Spleen (tissue), 7 donors: ENCODE measurements around the gene NFE2.
A peak's percentile ranks its signal among the peaks of the same experiment; 100 is the strongest.

Source experiments
- CTCF ChIP-seq, 11 experiments: fragments of 200-600 bp in 7 of 11; fragments of 450-650 bp in 4 of 11; sonication (generic) in 4 of 11; IDR thresholded peaks in 8 of 11; conservative IDR thresholded peaks in 3 of 11; 1 replicate in 7 of 11; 2 replicates in 4 of 11; pipeline versions ENCODE4 v1.4.0 to v1.8.0; 2016 to 2021; ENCODE audit warnings: antibody characterized with exemption in 11 of 11, inconsistent platforms in 4 of 11, mild to moderate bottlenecking in 1 of 11
- POLR2AphosphoS5 ChIP-seq, 3 donors: sonication (generic); formaldehyde crosslinking; IDR thresholded peaks; one replicate each; pipeline ENCODE4 v1.5.1; 2017; ENCODE audit warnings: antibody characterized with exemption in 3 of 3
- donor health status: DM: no; HTN: no; CAD: no; lungs with moderate emphysema.
- donor health status: DM: no; HTN: no; CAD: no.
- donor health status: DM: no; HTN: no; CAD: no.

- TF ChIP-seq CTCF (IDR thresholded peaks at IDR 0.05 in 8 of 11, conservative IDR thresholded peaks at IDR 0.05 in 3 of 11) (peak in 9 of 11 experiments; percentile 40 to 69 (median 64)), POLR2AphosphoS5 (IDR thresholded peaks at IDR 0.05) (no peak)
Observed at GRCh38 chr12:54251667-54252284, 49.0 kb downstream of the NFE2 start.
